GM06990 (cell line): Measurements from ENCODE around the gene CLMN.

Experiments used
- DNase-seq: peaks from one replicate; pipeline ENCODE4 v3.0.0-alpha.2; 2011; ENCODE audit not compliant: insufficient read length; ENCODE audit errors: extremely low read depth
- H3K27me3 ChIP-seq: replicated peaks from 2 replicates; pipeline ENCODE4 v1.6.0; 2011; ENCODE audit warnings: low read length; ENCODE audit not compliant: control insufficient read depth, insufficient read depth
- H3K36me3 ChIP-seq: 2 replicates; pipeline ENCODE4 v1.5.1; 2011; ENCODE audit warnings: low read length; ENCODE audit not compliant: control insufficient read depth, insufficient read depth
- H3K4me3 ChIP-seq: replicated peaks from 2 replicates; pipeline ENCODE4 v1.5.1; 2011; ENCODE audit warnings: low read depth, mild to moderate bottlenecking, control low read depth, low read length
- TF ChIP-seq, protein P1 (sequence below): IDR thresholded peaks from 2 replicates; pipeline ENCODE4 v1.5.1; 2011; ENCODE audit warnings: low read length, control low read depth, mild to moderate bottlenecking, inconsistent platforms; ENCODE audit not compliant: insufficient read depth, poor library complexity, severe bottlenecking

Gene CLMN

DNA sequence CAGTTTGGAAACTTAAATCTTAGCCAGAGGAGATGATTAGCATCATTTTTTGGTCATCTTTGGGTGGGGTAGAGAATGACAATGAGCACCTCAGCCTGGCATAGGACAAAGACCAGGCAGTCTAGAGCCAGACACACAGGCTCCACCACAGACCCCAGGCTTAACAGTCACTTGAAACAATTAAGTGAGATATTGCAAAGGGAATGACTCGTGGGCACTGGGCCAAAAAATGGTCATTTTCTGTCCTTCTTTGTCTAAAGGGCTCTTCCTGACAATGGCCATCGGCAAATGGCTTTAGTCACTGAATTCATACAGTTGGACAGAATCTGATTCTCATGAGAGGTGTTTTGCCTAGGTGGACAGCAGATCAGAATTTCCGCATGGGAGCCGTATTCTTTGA, 84.4 kb downstream of the CLMN start:
- TF ChIP-seq, protein P1, sequence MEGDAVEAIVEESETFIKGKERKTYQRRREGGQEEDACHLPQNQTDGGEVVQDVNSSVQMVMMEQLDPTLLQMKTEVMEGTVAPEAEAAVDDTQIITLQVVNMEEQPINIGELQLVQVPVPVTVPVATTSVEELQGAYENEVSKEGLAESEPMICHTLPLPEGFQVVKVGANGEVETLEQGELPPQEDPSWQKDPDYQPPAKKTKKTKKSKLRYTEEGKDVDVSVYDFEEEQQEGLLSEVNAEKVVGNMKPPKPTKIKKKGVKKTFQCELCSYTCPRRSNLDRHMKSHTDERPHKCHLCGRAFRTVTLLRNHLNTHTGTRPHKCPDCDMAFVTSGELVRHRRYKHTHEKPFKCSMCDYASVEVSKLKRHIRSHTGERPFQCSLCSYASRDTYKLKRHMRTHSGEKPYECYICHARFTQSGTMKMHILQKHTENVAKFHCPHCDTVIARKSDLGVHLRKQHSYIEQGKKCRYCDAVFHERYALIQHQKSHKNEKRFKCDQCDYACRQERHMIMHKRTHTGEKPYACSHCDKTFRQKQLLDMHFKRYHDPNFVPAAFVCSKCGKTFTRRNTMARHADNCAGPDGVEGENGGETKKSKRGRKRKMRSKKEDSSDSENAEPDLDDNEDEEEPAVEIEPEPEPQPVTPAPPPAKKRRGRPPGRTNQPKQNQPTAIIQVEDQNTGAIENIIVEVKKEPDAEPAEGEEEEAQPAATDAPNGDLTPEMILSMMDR = no peak
- DNase-seq = no peak
- Histone ChIP-seq H3K36me3 (no peaks in the 10 kb centered on the region), H3K4me3 (no peak overlapping the region), H3K27me3 (no peaks in the 10 kb centered on the region; the same call in 1 of the 2 replicates)

DNA sequence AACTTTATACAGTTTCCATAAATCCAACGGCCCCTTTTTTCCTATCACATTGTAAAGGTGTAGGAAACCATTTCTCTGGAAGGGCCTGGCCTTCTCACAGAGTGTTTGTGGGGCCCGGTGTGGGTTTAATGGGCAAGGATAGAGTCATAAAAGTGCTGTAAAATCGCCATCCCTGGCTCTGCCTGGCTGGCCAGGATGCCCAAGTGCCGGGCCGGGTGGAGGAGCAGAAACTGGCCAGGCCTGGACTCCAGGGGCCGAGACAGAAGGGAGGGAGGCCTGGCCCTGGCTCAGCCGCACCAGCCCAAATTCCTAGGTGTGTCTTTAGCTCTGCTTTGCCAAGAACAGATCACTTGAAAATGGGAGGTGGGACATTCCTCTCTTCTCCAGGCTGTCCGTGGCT, 85.3 kb downstream of the CLMN start:
- TF ChIP-seq, protein P1 = no peak
- no peak overlapping the region for H3K4me3 ChIP-seq
- no peak for DNase-seq
- H3K27me3 ChIP-seq = no peaks in the 10 kb centered on the region; the same call in 1 of the 2 replicates
- H3K36me3 ChIP-seq = no peaks in the 10 kb centered on the region

DNA sequence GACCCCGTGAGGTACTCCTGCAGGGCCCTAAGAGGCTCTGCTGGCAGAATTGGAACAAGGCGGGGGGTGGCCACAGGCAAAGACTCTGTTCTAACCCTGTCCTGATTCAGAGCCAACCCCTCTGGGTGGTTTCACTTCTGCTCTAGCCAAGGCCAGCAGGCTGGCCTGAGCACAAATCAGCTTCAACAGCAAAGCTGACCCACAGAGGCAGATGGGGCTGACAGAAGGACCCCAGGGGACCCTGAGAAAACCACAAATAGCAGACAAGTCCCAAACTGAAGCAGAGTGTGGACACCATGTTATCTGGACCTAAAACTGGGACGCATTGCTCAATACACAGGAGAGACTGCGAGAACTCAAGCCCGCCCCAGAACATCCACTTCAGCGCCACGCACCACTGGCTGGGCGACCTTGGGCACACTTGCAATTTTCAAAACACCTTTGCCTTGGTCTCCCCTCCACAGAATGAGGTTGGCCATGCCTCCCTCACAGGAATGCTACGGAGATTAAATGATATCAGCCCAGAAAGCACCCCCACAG, 85.9 kb downstream of the CLMN start:
- no peaks in the 10 kb centered on the region for H3K36me3 ChIP-seq
- TF ChIP-seq, protein P1 = no peak
- H3K4me3 ChIP-seq = no peak overlapping the region
- no peaks in the 10 kb centered on the region; the same call in 1 of the 2 replicates for H3K27me3 ChIP-seq
- peak; percentile 61 for DNase-seq

DNA sequence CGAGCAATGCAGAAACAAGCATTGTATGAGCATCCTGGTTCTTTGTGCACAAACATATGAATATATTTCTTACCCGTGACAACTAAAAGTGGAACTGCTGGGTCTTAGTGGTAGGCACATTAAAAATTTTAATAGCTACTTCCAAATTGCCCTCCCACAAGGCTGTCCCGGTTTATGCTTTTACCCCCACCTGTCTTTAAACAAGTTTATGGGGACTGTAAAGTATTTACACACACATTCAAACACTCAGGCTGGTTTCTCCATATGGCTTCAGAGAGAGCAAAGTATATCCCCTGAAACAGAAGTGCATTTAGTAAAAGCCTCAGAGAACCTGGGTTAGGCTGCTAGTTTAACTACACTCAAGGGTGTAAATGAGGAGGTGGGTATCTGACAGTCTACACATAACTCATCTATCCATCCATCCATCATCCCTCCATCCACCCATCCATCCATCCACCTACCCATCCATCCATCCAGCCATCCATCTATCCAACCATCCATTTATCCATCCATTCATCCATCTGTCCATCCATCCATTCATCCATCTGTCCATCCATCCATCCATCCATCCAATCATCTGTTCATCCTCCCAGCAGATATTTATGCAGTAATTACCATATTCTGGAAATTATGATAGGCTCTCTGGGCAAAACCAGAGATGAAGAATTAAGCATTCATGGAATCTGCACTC, 86.7 kb downstream of the CLMN start:
- H3K36me3 ChIP-seq = no peaks in the 10 kb centered on the region
- no peak overlapping the region for H3K4me3 ChIP-seq
- no peak for DNase-seq
- TF ChIP-seq, protein P1 = no peak
- no peaks in the 10 kb centered on the region; the same call in 1 of the 2 replicates for H3K27me3 ChIP-seq

DNA sequence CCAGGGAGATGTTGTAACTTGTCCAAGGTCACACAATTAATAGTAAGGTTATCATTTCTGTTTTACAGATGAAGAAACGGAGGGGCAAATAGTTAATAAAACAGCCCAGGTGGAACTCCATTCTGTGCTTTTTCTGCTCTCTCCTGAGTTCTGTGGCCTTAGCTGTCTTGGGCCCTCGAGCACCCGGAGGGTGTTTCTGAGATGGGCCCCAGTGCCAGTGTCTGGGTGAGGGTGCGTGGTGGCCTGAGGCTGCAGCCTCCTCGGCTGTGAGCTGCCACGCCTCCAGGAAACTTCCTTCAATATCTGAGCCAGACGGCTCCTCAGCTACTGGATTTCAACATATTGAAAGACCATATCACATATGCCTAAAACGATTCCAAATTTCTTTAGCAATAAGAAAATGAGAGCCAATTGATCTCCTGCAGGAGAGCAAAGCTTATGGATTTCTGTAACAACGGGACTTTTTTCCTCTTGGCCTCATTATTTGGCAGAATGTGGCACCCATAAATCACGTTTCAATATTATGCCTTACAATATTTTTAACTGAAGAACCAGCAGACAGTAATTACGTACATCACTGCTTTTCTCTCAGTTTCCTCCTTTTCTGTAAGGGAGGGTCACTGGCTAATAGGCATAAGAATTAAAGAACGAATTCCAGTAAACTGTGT, 87.6 kb downstream of the CLMN start:
- no peaks in the 10 kb centered on the region; the same call in 1 of the 2 replicates for H3K27me3 ChIP-seq
- TF ChIP-seq, protein P1 = no peak
- no peaks in the 10 kb centered on the region for H3K36me3 ChIP-seq
- DNase-seq = no peak
- H3K4me3 ChIP-seq = no peak overlapping the region
